Adrenal gland (tissue), 5 donors: ENCODE measurements around the gene MYADML2.

Experiments used
- POLR2A ChIP-seq, 2 donors: fragments of 450-650 bp; IDR thresholded peaks; one replicate each; pipeline ENCODE4 v1.6.1; 2017; ENCODE audit warnings: antibody characterized with exemption in 2 of 2, mild to moderate bottlenecking in 2 of 2, moderate library complexity in 1 of 2
- TF ChIP-seq, protein P1 (sequence below), 6 experiments: fragments of 450-650 bp in 4 of 6; fragments of 200-600 bp in 2 of 6; sonication (generic) in 1 of 6; IDR thresholded peaks; 1 replicate in 5 of 6; 2 replicates in 1 of 6; pipeline versions ENCODE4 v1.5.1 to v1.8.0; 2016 to 2021; ENCODE audit warnings: antibody characterized with exemption in 6 of 6, mild to moderate bottlenecking in 2 of 6, moderate library complexity in 1 of 6
- donor health status: DM: no; HTN: no; CAD: no.

DNA sequence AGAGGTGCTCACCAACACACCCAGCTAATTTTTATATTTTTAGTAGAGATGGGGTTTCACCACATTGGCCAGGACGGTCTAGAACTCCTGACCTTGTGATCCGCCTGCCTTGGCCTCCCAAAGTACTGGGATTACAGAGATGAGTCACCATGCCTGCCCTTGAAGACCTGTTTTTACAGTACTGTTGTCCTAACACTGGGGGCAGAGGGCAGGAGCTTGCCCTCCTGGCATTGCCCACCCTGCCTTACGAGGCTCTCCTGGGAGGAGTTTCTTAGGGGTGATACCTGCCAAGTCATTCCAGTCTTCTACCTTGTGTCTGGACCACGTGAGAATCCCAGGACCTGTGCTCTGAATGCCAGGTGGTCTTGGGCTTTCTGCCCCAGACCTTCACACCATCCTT lies 33.1 kb upstream of the MYADML2 start:
- TF ChIP-seq, protein P1, sequence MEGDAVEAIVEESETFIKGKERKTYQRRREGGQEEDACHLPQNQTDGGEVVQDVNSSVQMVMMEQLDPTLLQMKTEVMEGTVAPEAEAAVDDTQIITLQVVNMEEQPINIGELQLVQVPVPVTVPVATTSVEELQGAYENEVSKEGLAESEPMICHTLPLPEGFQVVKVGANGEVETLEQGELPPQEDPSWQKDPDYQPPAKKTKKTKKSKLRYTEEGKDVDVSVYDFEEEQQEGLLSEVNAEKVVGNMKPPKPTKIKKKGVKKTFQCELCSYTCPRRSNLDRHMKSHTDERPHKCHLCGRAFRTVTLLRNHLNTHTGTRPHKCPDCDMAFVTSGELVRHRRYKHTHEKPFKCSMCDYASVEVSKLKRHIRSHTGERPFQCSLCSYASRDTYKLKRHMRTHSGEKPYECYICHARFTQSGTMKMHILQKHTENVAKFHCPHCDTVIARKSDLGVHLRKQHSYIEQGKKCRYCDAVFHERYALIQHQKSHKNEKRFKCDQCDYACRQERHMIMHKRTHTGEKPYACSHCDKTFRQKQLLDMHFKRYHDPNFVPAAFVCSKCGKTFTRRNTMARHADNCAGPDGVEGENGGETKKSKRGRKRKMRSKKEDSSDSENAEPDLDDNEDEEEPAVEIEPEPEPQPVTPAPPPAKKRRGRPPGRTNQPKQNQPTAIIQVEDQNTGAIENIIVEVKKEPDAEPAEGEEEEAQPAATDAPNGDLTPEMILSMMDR (IDR thresholded peaks at IDR 0.05): no peak
- no peak for TF ChIP-seq POLR2A (IDR thresholded peaks at IDR 0.05)
